HepG2 (cell line): Measurements from ENCODE around the gene CHAF1A. TPM values are rescaled to one million over a fixed set of nuclear protein-coding genes. Genes with fewer than 3 reads are reported as not detected.

ENCODE experiments used
- ATAC-seq: fragments of 200-7000 bp; cut with Tn5 transposase; 3 replicates; pipeline ENCODE4 v1.9.1; 2020; ENCODE audit warnings: mild to moderate bottlenecking, moderate library complexity
- BruUV-seq: library from RNA; stranded (reverse); fragments of 400-500 nt; replicated peaks from 2 replicates; lab custom pipeline; 2021; lab: Mats Ljungman, UMichigan
- CTCF ChIA-PET: fragments of 300-600 bp; formaldehyde crosslinking; extraction: SDS; loops from one replicate; lab custom pipeline; 2021; ENCODE audit warnings: low total read pairs, inconsistent platforms, low intra/inter-chr PET ratio; lab: Yijun Ruan, JAX
- POLR2A ChIA-PET: fragments of 350-600 bp; sonication (Branson Sonifier 250); formaldehyde crosslinking; loops from one replicate; lab custom pipeline; 2020; ENCODE audit warnings: antibody characterized with exemption, inconsistent platforms; lab: Yijun Ruan, JAX
- DNase-seq: peaks from one replicate; pipeline ENCODE4 v3.0.0-alpha.2; 2015; ENCODE audit warnings: low spot score
- FAIRE-seq: peaks from 3 replicates; lab custom pipeline; 2011; peaks lifted over from hg19 to GRCh38; lab: Jason Lieb, UNC
- H2AFZ ChIP-seq: one replicate; pipeline ENCODE4 v1.6.1; 2011; ENCODE audit warnings: low read length, inconsistent platforms
- H3K27ac ChIP-seq: fragments of 300-600 bp; 3 replicates; pipeline ENCODE4 v1.8.0; 2011; ENCODE audit warnings: mixed run types, mild to moderate bottlenecking, mixed read lengths, low read length, inconsistent platforms; ENCODE audit not compliant: insufficient read depth; ENCODE audit errors: extremely low read length
- H3K27me3 ChIP-seq, 2 experiments: fragments of 200-600 bp in 1 of 2; 2 replicates in 1 of 2; 3 replicates in 1 of 2; pipeline versions ENCODE4 v1.6.0 to v1.8.0; 2011; ENCODE audit warnings: low read length in 2 of 2, mild to moderate bottlenecking in 2 of 2, moderate library complexity in 2 of 2, inconsistent platforms in 1 of 2; ENCODE audit not compliant: insufficient read depth in 2 of 2, control insufficient read depth in 1 of 2
- H3K36me3 ChIP-seq, 2 experiments: fragments of 200-600 bp in 1 of 2; replicated peaks in 1 of 2; 2 replicates in 1 of 2; 3 replicates in 1 of 2; pipeline versions ENCODE4 v1.5.1 to v1.8.0; 2011; ENCODE audit warnings: low read length in 2 of 2, inconsistent platforms in 1 of 2; ENCODE audit not compliant: insufficient read depth in 2 of 2, control insufficient read depth in 1 of 2
- H3K4me1 ChIP-seq: 2 replicates; pipeline ENCODE4 v1.5.1; 2012; ENCODE audit warnings: low read length, inconsistent platforms; ENCODE audit not compliant: insufficient read depth
- H3K4me2 ChIP-seq: 2 replicates; pipeline ENCODE4 v1.6.0; 2011; ENCODE audit warnings: low read depth, low read length, inconsistent platforms
- H3K4me3 ChIP-seq, 3 experiments: fragments of 200-600 bp in 1 of 3; sonication (generic), shearing (Covaris generic) in 1 of 3; replicated peaks in 1 of 3; 2 replicates each; pipeline ENCODE4 v1.5.1; 2011 to 2016; ENCODE audit warnings: low read length in 3 of 3, inconsistent platforms in 2 of 3, low read depth in 2 of 3, mild to moderate bottlenecking in 2 of 3, control low read depth in 1 of 3, mixed read lengths in 1 of 3; ENCODE audit not compliant: insufficient read depth in 1 of 3
- H3K79me2 ChIP-seq: one replicate; pipeline ENCODE4 v1.6.1; 2011; ENCODE audit warnings: low read length, inconsistent platforms; ENCODE audit not compliant: insufficient read depth
- H3K9ac ChIP-seq: 2 replicates; pipeline ENCODE4 v1.6.0; 2011; ENCODE audit warnings: mild to moderate bottlenecking, low read depth, low read length, inconsistent platforms; ENCODE audit not compliant: insufficient read depth
- H3K9me3 ChIP-seq: 2 replicates; pipeline ENCODE4 v1.5.1; 2012; ENCODE audit warnings: mild to moderate bottlenecking, low read length
- H4K20me1 ChIP-seq: 2 replicates; pipeline ENCODE4 v1.6.0; 2011; ENCODE audit warnings: inconsistent platforms, mild to moderate bottlenecking, low read length, moderate library complexity; ENCODE audit not compliant: insufficient read depth
- CEBPZ ChIP-seq: IDR thresholded peaks from 2 replicates; pipeline ENCODE4 v1.6.1; 2012; ENCODE audit warnings: low read length, improper control_type of control experiment
- JUNB ChIP-seq: sonication (generic); formaldehyde crosslinking; IDR thresholded peaks from 2 replicates; pipeline ENCODE4 v1.8.0; 2022; ENCODE audit warnings: missing genetic modification reagents, mild to moderate bottlenecking, borderline replicate concordance
- MIXL1 ChIP-seq: IDR thresholded peaks from 2 replicates; pipeline ENCODE4 v1.6.1; 2016
- MTERF4 ChIP-seq: sonication (generic); formaldehyde crosslinking; IDR thresholded peaks from 2 replicates; pipeline ENCODE4 v1.8.0; 2023; ENCODE audit warnings: mild to moderate bottlenecking, missing genetic modification reagents
- NFE2 ChIP-seq: sonication (generic); formaldehyde crosslinking; IDR thresholded peaks from 2 replicates; pipeline ENCODE4 v1.4.0; 2020; ENCODE audit warnings: missing genetic modification reagents
- NR2F2 ChIP-seq: IDR thresholded peaks from 2 replicates; pipeline ENCODE4 v1.6.1; 2012; ENCODE audit warnings: low read depth, inconsistent platforms, borderline replicate concordance
- PCBP1 ChIP-seq: fragments of 200-400 bp; formaldehyde crosslinking; IDR thresholded peaks from 2 replicates; pipeline ENCODE4 v1.6.1; 2017; ENCODE audit warnings: mild to moderate bottlenecking, low read depth, low read length, borderline replicate concordance
- POLR2A ChIP-seq, 2 experiments: IDR thresholded peaks; 2 replicates each; pipeline ENCODE4 v1.6.1; 2011; ENCODE audit warnings: low read depth in 2 of 2, low read length in 2 of 2, mild to moderate bottlenecking in 1 of 2, moderate library complexity in 1 of 2; ENCODE audit not compliant: insufficient read depth in 1 of 2
- PRPF4 ChIP-seq: fragments of 200-400 bp; formaldehyde crosslinking; IDR thresholded peaks from 2 replicates; pipeline ENCODE4 v1.6.1; 2016; ENCODE audit warnings: low read length, low read depth; ENCODE audit not compliant: poor library complexity, severe bottlenecking
- TBX2 ChIP-seq: sonication (generic); formaldehyde crosslinking; IDR thresholded peaks from 2 replicates; pipeline ENCODE4 v1.5.0; 2020; ENCODE audit warnings: missing genetic modification reagents, mild to moderate bottlenecking, borderline replicate concordance
- THRA ChIP-seq: sonication (generic); formaldehyde crosslinking; IDR thresholded peaks from 2 replicates; pipeline ENCODE4 v1.4.0; 2020; ENCODE audit warnings: missing genetic modification reagents, borderline replicate concordance
- ZBTB1 ChIP-seq: sonication (generic); formaldehyde crosslinking; IDR thresholded peaks from 2 replicates; pipeline ENCODE4 v1.4.0; 2020; ENCODE audit warnings: missing genetic modification reagents, borderline replicate concordance
- ZMAT5 ChIP-seq: sonication (generic); formaldehyde crosslinking; IDR thresholded peaks from 2 replicates; pipeline ENCODE4 v1.5.0; 2020; ENCODE audit warnings: mild to moderate bottlenecking, low read depth, missing genetic modification reagents, borderline replicate concordance
- ZMYM3 ChIP-seq: sonication (generic); formaldehyde crosslinking; IDR thresholded peaks from 2 replicates; pipeline ENCODE4 v1.5.1; 2020; ENCODE audit warnings: mild to moderate bottlenecking, missing genetic modification reagents
- ZNF546 ChIP-seq: sonication (generic); formaldehyde crosslinking; conservative IDR thresholded peaks from 2 replicates; pipeline ENCODE4 v1.8.1; 2023; ENCODE audit warnings: mild to moderate bottlenecking, missing genetic modification reagents
- ZNF878 ChIP-seq: sonication (generic); formaldehyde crosslinking; IDR thresholded peaks from 2 replicates; pipeline ENCODE4 v1.8.1; 2023; ENCODE audit warnings: mild to moderate bottlenecking, missing genetic modification reagents, moderate library complexity
- WGBS: methylation state at CpG from one replicate; pipeline ENCODE4 v1.1.6; 2017; ENCODE audit warnings: low lambda C conversion rate; 5-methylcytosine and 5-hydroxymethylcytosine counted together
- in situ Hi-C: cut with HindIII; loops from 2 replicates; pipeline ENCODE4 v1.10.0; 2017; ENCODE audit warnings: low pct_unique_long_range_greater_than_20kb; ENCODE audit not compliant: extremely low pct_ligation_motif_present
- intact Hi-C: fragments of 100-400 bp; cut with micrococcal nuclease; formaldehyde crosslinking; loops from one replicate; pipeline ENCODE4 v1.10.0; 2022; ENCODE audit not compliant: unreplicated experiment
- polyA plus RNA-seq, 8 experiments: library from polyadenylated mRNA; depleted of rRNA in 3 of 8; stranded (reverse) in 7 of 8; unstranded in 1 of 8; fragments of >200 nt; fragmentation: Illumina TruSeq in 4 of 8; extraction: Trizol in 4 of 8; gene quantifications; 2 replicates each; pipeline versions ENCODE4 v1.2.1 to v1.2.3, GENCODE V29; 2011 to 2016; ENCODE audit warnings: low read depth in 4 of 8, missing spikeins in 1 of 8, mixed read lengths in 1 of 8; ENCODE audit not compliant: insufficient read depth in 1 of 8
- total RNA-seq, 5 experiments: library from RNA; depleted of rRNA; stranded (reverse); fragments of >200 nt; fragmentation: Illumina TruSeq; extraction: Trizol; gene quantifications; 2 replicates each; pipeline ENCODE4 v1.2.3, GENCODE V29; 2016; ENCODE audit warnings: low read depth in 1 of 5

The CHAF1A gene
- total and polyA plus RNA-seq, 2 of the 13 experiments (the other 11 are each of a cell fraction or from before 2014, with no cell fraction given), result 11.0 to 34.8 TPM

- Histone ChIP-seq H3K27me3 (no peaks in the 10 kb centered on the region), H3K4me1 (peaks cover 42% of the 10 kb centered on the region), H3K4me2 (peak overlapping the region; percentile 64; the same call in 1 of the 2 replicates), H3K27ac (peak overlapping the region; percentile 84), H3K36me3 (peaks cover 7 to 23% of the 10 kb centered on the region in 2 experiments; a peak in 4 of 5 replicates), H3K4me3 (no peak overlapping the region), H3K79me2 (peaks cover 64% of the 10 kb centered on the region), H2AFZ (no peak overlapping the region), H3K9me3 (no peaks in the 10 kb centered on the region), H3K9ac (peak overlapping the region; percentile 74), H4K20me1 (peaks cover 2% of the 10 kb centered on the region; the same call in 1 of the 2 replicates)
- intact Hi-C loops (no loop called here), in situ Hi-C loops (no loop called here)
- FAIRE-seq, result no peak
- 95% methylated on average over 18 of the region's 25 CpGs for WGBS
- BruUV-seq, result TSS peak; percentile 50
- DNase-seq, result no peak
- CTCF ChIA-PET, result interaction anchor here (3.1 kb wide), 1 partner anchor 27 kb away, joined by 27 read pairs; the partner anchor contains the start of genes CHAF1A and SH3GL1
- no peak for ATAC-seq
- POLR2A ChIA-PET, result interaction anchor here (1.1 to 4.8 kb wide), 12 partner anchors 11 to 127 kb away, joined by 3 to 64 read pairs (median 10); partner anchors contain the start of genes CHAF1A, MPND and YJU2
- TF ChIP-seq TBX2 (CRISPR knock-in tag) (no peak), ZNF878 (CRISPR knock-in tag) (no peak; the same call in 1 of the 2 replicates), ZBTB1 (no peak), NR2F2 (no peak), THRA (CRISPR knock-in tag) (no peak), MTERF4 (CRISPR knock-in tag) (no peak), MIXL1 (CRISPR knock-in tag) (no peak), POLR2A (IDR thresholded peaks at IDR 0.05; ENCODE audit: insufficient read depth in 1 of 2, low read depth in 2 of 2, low read length in 2 of 2) (0 out of 4 replicates have a peak, but pooled peaks of 1 of the 2 experiments have one; percentile 0), ZMYM3 (CRISPR knock-in tag) (no peak), JUNB (no peak), ZNF546 (CRISPR knock-in tag) (0 out of 2 replicates have a peak, but pooled peaks have one; percentile 37), PCBP1 (no peak), NFE2 (no peak), ZMAT5 (0 out of 2 replicates have a peak, but pooled peaks have one; percentile 36), PRPF4 (peak; percentile 61), CEBPZ (no peak)
Observed at GRCh38 chr19:4373601-4374497, 28.6 kb upstream of the CHAF1A start.
